GM12878 (cell line): ENCODE measurements around the gene CSF2. TPM values are rescaled to one million over a fixed set of nuclear protein-coding genes. Genes with fewer than 3 reads are reported as not detected.

Experiments
- ATAC-seq: fragments of 200-7000 bp; cut with Tn5 transposase; 3 replicates; pipeline ENCODE4 v1.9.1; 2020; ENCODE audit warnings: mild to moderate bottlenecking, moderate library complexity
- BruUV-seq: library from RNA; stranded (reverse); fragments of 400-500 nt; replicated peaks from 2 replicates; lab custom pipeline; 2021; lab: Mats Ljungman, UMichigan
- CTCF ChIA-PET: fragments of 300-600 bp; sonication (Branson Sonifier 250); formaldehyde crosslinking; extraction: SDS; loops from one replicate; lab custom pipeline; 2021; ENCODE audit warnings: inconsistent platforms; lab: Yijun Ruan, JAX
- POLR2A ChIA-PET: fragments of 350-600 bp; formaldehyde crosslinking; extraction: SDS; loops from one replicate; lab custom pipeline; 2021; ENCODE audit warnings: inconsistent platforms; lab: Charles Lee
- RAD21 ChIA-PET: fragments of 300-600 bp; sonication (Branson Sonifier 250); formaldehyde crosslinking; loops from one replicate; lab custom pipeline; 2023; ENCODE audit warnings: antibody characterized with exemption; ENCODE audit not compliant: unreplicated experiment; lab: Charles Lee
- SMC1A ChIA-PET: fragments of 300-600 bp; sonication (Branson Sonifier 250); formaldehyde crosslinking; loops from one replicate; lab custom pipeline; 2023; ENCODE audit not compliant: unreplicated experiment, uncharacterized antibody; lab: Charles Lee
- DNase-seq: peaks from one replicate; pipeline ENCODE4 v3.0.0-alpha.2; 2011; ENCODE audit warnings: low read depth, low spot score
- FAIRE-seq: peaks from 3 replicates; lab custom pipeline; 2011; peaks lifted over from hg19 to GRCh38; lab: Jason Lieb, UNC
- H2AFZ ChIP-seq: 2 replicates; pipeline ENCODE4 v1.6.0; 2011; ENCODE audit warnings: low read depth, low read length, control low read depth; ENCODE audit not compliant: control insufficient read depth
- H3K27ac ChIP-seq: 2 replicates; pipeline ENCODE4 v1.5.1; 2011; ENCODE audit warnings: control low read depth; ENCODE audit not compliant: control insufficient read depth, insufficient read depth
- H3K27me3 ChIP-seq, 2 experiments: replicated peaks in 1 of 2; 2 replicates each; pipeline versions ENCODE4 v1.6.0 to v1.6.1; 2011; ENCODE audit warnings: low read length in 1 of 2; ENCODE audit not compliant: control insufficient read depth in 2 of 2, insufficient read depth in 2 of 2
- H3K36me3 ChIP-seq, 2 experiments: 2 replicates each; pipeline ENCODE4 v1.5.1; 2011; ENCODE audit warnings: low read length in 1 of 2; ENCODE audit not compliant: control insufficient read depth in 2 of 2, insufficient read depth in 2 of 2
- H3K4me1 ChIP-seq: 2 replicates; pipeline ENCODE4 v1.6.1; 2011; ENCODE audit warnings: mild to moderate bottlenecking, low read length, moderate library complexity, mixed read lengths; ENCODE audit not compliant: control insufficient read depth, insufficient read depth
- H3K4me2 ChIP-seq: 2 replicates; pipeline ENCODE4 v1.6.0; 2011; ENCODE audit warnings: control low read depth; ENCODE audit not compliant: control insufficient read depth, insufficient read depth
- H3K4me3 ChIP-seq: fragments of 200-600 bp; sonication (generic); 2 replicates; pipeline ENCODE4 v1.5.1; 2016
- H3K79me2 ChIP-seq: 2 replicates; pipeline ENCODE4 v1.6.0; 2011; ENCODE audit warnings: low read length; ENCODE audit not compliant: control insufficient read depth, insufficient read depth
- H3K9ac ChIP-seq: 2 replicates; pipeline ENCODE4 v1.8.0; 2011; ENCODE audit warnings: low read length, control low read depth, mixed read lengths; ENCODE audit not compliant: control insufficient read depth, insufficient read depth
- H3K9me3 ChIP-seq: replicated peaks from 3 replicates; pipeline ENCODE4 v1.5.1; 2011; ENCODE audit warnings: mild to moderate bottlenecking, low read length; ENCODE audit not compliant: control insufficient read depth, insufficient read depth
- H4K20me1 ChIP-seq: 2 replicates; pipeline ENCODE4 v1.6.0; 2011; ENCODE audit not compliant: control insufficient read depth, insufficient read depth
- CREB1 ChIP-seq: IDR thresholded peaks from 2 replicates; pipeline ENCODE4 v1.6.1; 2012; ENCODE audit warnings: low read depth, mild to moderate bottlenecking, inconsistent platforms
- FOS ChIP-seq: IDR thresholded peaks from 3 replicates; pipeline ENCODE4 v1.6.1; 2011; ENCODE audit warnings: borderline replicate concordance; ENCODE audit not compliant: insufficient read length; ENCODE audit errors: extremely low read depth
- IKZF2 ChIP-seq, 2 experiments: fragments of 450-650 bp; IDR thresholded peaks; 2 replicates each; pipeline ENCODE4 v1.6.1; 2017; ENCODE audit warnings: mild to moderate bottlenecking in 2 of 2, moderate library complexity in 2 of 2
- MYB ChIP-seq: fragments of 150-350 bp; IDR thresholded peaks from 2 replicates; pipeline ENCODE4 v1.6.1; 2014; ENCODE audit warnings: mild to moderate bottlenecking, low read depth, low read length, borderline replicate concordance
- NFIC ChIP-seq: IDR thresholded peaks from 2 replicates; pipeline ENCODE4 v1.6.1; 2012; ENCODE audit warnings: low read depth, mild to moderate bottlenecking, inconsistent platforms, low read length, moderate library complexity
- PAX5 ChIP-seq: IDR thresholded peaks from 2 replicates; pipeline ENCODE4 v1.6.1; 2011; ENCODE audit warnings: low read depth, low read length, borderline replicate concordance
- RAD21 ChIP-seq: IDR thresholded peaks from 2 replicates; pipeline ENCODE4 v1.6.1; 2011; ENCODE audit warnings: mild to moderate bottlenecking, low read depth, low read length, moderate library complexity; ENCODE audit not compliant: insufficient read depth
- RAD51 ChIP-seq: fragments of 450-650 bp; IDR thresholded peaks from 2 replicates; pipeline ENCODE4 v1.6.1; 2016; ENCODE audit warnings: moderate library complexity, mild to moderate bottlenecking, inconsistent platforms
- RFX5 ChIP-seq: IDR thresholded peaks from 2 replicates; pipeline ENCODE4 v1.6.1; 2011; ENCODE audit warnings: low read depth, low read length, improper control_type of control experiment
- RUNX3 ChIP-seq: IDR thresholded peaks from 2 replicates; pipeline ENCODE4 v1.6.1; 2012; ENCODE audit warnings: low read length, inconsistent platforms
- SMAD5 ChIP-seq: IDR thresholded peaks from 2 replicates; pipeline ENCODE4 v1.6.1; 2016; ENCODE audit warnings: antibody characterized with exemption, low read depth
- ZSCAN29 ChIP-seq: fragments of 450-650 bp; IDR thresholded peaks from 2 replicates; pipeline ENCODE4 v1.6.1; 2017; ENCODE audit warnings: mild to moderate bottlenecking, moderate library complexity
- WGBS: methylation state at CpG from one replicate; pipeline ENCODE4 v1.1.6; 2016; ENCODE audit warnings: low lambda C conversion rate; ENCODE audit not compliant: insufficient replicate concordance, insufficient coverage; ENCODE audit errors: missing lambda C conversion rate; 5-methylcytosine and 5-hydroxymethylcytosine counted together
- in situ Hi-C: fragments of 300-500 bp; cut with MboI; formaldehyde crosslinking; loops from 9 replicates; pipeline ENCODE4 v1.14.3; 2018; ENCODE audit warnings: mixed read lengths
- intact Hi-C: fragments of 100-400 bp; cut with micrococcal nuclease; formaldehyde crosslinking; loops from one replicate; pipeline ENCODE4 v1.14.2; 2022; ENCODE audit not compliant: unreplicated experiment
- polyA plus RNA-seq, 11 experiments: library from polyadenylated mRNA; depleted of rRNA in 4 of 11; unstranded in 6 of 11; stranded (reverse) in 5 of 11; fragments of >200 nt; fragmentation: Nextera tagmentation in 4 of 11; fragmentation: Illumina TruSeq in 1 of 11; extraction: Ambion mirVana in 4 of 11; extraction: Trizol in 1 of 11; gene quantifications; 1 replicate in 1 of 11; 2 replicates in 10 of 11; pipeline versions ENCODE4 v1.2.1 to v1.2.3, GENCODE V29; 2011 to 2016; ENCODE audit warnings: inconsistent platforms in 2 of 11, missing spikeins in 2 of 11, low read depth in 1 of 11
- total RNA-seq, 4 experiments: library from RNA; depleted of rRNA in 3 of 4; stranded (reverse); fragments of >200 nt in 3 of 4; fragmentation: Illumina TruSeq in 1 of 4; extraction: Trizol in 1 of 4; gene quantifications; 2 replicates each; pipeline versions ENCODE4 v1.2.1 to v1.2.3, GENCODE V29; 2013 to 2021

The CSF2 gene
- total and polyA plus RNA-seq, 10 of the 15 experiments (the other 5 are each of a cell fraction or from before 2014, with no cell fraction given): 0.15 to 2.0 (median 0.69) TPM; not detected in 2

- FAIRE-seq: no peak
- intact Hi-C loops: no loop called here
- no peak overlapping the region for H3K9ac ChIP-seq
- H4K20me1 ChIP-seq: no peaks in the 10 kb centered on the region
- in situ Hi-C loops: no loop called here
- H2AFZ ChIP-seq: no peak overlapping the region
- no peak for ATAC-seq
- TF ChIP-seq FOS (no peak), NFIC (no peak), RAD51 (no peak), MYB (no peak), ZSCAN29 (no peak), RFX5 (no peak), SMAD5 (no peak), PAX5 (no peak), RAD21 (no peak), IKZF2 (IDR thresholded peaks at IDR 0.05) (no peak), CREB1 (no peak), RUNX3 (no peak)
- 31% methylated on average over 4 of the region's 4 CpGs for WGBS
- H3K9me3 ChIP-seq: no peaks in the 10 kb centered on the region
- H3K4me2 ChIP-seq: no peak overlapping the region
- no peaks in the 10 kb centered on the region for H3K4me1 ChIP-seq
- BruUV-seq: no TSS peak
- no peak overlapping the region for H3K27ac ChIP-seq
- H3K4me3 ChIP-seq: no peak overlapping the region
- CTCF ChIA-PET: interaction anchor here (1.0 to 3.4 kb wide), 2 partner anchors 9 to 185 kb away, joined by 3 to 15 read pairs; no protein-coding TSS in a partner anchor
- SMC1A ChIA-PET: interaction anchor here (1.1 kb wide), 1 partner anchor 25 kb away, joined by 3 read pairs; no protein-coding TSS in a partner anchor
- H3K36me3 ChIP-seq: no peaks in the 10 kb centered on the region
- no peaks in the 10 kb centered on the region for H3K79me2 ChIP-seq
- RAD21 ChIA-PET: interaction anchor here (1.8 kb wide), 1 partner anchor 9 kb away, joined by 3 read pairs; no protein-coding TSS in a partner anchor
- no peak for DNase-seq
- H3K27me3 ChIP-seq: peaks cover 0 to 5% of the 10 kb centered on the region in 2 experiments; a peak in 3 of 4 replicates
- POLR2A ChIA-PET: no interaction called here
Observed at GRCh38 chr5:132053483-132053882, 20.1 kb upstream of the CSF2 start.
